ENCODE results near the gene FAM221B.

Gene FAM221B

DNA sequence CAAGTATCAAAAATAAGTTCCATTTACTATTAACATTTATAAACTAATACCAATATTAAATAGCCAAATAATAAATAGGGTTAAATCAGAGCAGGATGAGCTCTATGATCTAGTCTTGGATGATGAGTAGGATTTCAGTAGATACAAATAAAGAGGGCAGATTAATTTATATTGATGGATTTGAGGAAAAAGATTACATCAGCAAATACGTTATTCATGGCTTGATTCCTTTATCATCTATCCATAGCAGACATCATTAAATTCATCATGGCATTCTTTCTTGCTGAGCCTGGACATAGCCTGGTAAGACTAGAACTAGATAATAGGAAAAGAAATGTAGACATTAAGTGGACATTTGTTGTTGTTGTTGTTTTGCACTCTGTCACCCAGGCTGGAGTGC is 61.1 kb downstream of the FAM221B start:
- TF ChIP-seq, protein P1, sequence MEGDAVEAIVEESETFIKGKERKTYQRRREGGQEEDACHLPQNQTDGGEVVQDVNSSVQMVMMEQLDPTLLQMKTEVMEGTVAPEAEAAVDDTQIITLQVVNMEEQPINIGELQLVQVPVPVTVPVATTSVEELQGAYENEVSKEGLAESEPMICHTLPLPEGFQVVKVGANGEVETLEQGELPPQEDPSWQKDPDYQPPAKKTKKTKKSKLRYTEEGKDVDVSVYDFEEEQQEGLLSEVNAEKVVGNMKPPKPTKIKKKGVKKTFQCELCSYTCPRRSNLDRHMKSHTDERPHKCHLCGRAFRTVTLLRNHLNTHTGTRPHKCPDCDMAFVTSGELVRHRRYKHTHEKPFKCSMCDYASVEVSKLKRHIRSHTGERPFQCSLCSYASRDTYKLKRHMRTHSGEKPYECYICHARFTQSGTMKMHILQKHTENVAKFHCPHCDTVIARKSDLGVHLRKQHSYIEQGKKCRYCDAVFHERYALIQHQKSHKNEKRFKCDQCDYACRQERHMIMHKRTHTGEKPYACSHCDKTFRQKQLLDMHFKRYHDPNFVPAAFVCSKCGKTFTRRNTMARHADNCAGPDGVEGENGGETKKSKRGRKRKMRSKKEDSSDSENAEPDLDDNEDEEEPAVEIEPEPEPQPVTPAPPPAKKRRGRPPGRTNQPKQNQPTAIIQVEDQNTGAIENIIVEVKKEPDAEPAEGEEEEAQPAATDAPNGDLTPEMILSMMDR (IDR thresholded peaks at IDR 0.05) = no peak
- H3K27me3 ChIP-seq = no peaks in the 10 kb centered on the region
- H3K4me1 ChIP-seq = peaks cover 0 to 23% (median 18%) of the 10 kb centered on the region in 4 donors
- no peaks in the 10 kb centered on the region for H3K9me3 ChIP-seq
- H3K27ac ChIP-seq = no peak overlapping the region
- H3K36me3 ChIP-seq = no peaks in the 10 kb centered on the region
- DNase-seq = no peak
- no peak overlapping the region for H3K4me3 ChIP-seq
- intact Hi-C loops (cut with DNase I; ENCODE audit: low total_unique reads) = no loop called here

DNA sequence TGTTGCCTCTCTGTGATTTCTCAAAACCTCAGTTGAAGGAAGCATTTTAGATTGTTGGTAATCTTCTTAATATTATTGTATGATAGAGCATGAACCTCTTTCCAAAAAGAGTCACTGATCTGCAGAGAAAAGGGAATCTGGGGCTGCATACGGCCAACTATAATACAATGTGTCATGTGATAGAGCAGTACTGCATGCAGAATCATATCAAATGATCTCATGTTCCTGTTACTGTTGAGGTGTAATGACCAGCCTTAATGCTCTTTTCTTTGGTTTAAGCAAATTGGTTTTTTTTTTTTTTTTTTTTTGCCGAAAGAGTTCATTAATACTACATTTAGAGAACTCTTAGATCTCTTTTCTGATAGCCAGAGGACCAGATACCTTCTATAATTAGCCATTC is 61.5 kb downstream of the FAM221B start:
- Histone ChIP-seq H3K4me3 (no peak overlapping the region), H3K27ac (no peak overlapping the region), H3K4me1 (peaks cover 0 to 22% (median 17%) of the 10 kb centered on the region in 4 donors), H3K27me3 (no peaks in the 10 kb centered on the region), H3K36me3 (no peaks in the 10 kb centered on the region), H3K9me3 (no peaks in the 10 kb centered on the region)
- DNase-seq = no peak
- TF ChIP-seq, protein P1 (IDR thresholded peaks at IDR 0.05) = no peak
- intact Hi-C loops (cut with DNase I; ENCODE audit: low total_unique reads) = no loop called here

Data from tibial artery (tissue), 4 donors.